GM12864 (cell line): ENCODE data around the gene MRPS31.

Source experiments
- DNase-seq: peaks from one replicate; pipeline ENCODE4 v3.0.0-alpha.2; 2011; ENCODE audit warnings: low read depth
- H3K4me3 ChIP-seq: 2 replicates; pipeline ENCODE4 v1.5.1; 2011; ENCODE audit warnings: mild to moderate bottlenecking, low read depth, low read length, control low read depth
- TF ChIP-seq, protein P1 (sequence below): IDR thresholded peaks from 2 replicates; pipeline ENCODE4 v1.5.1; 2011; ENCODE audit warnings: low read depth, mild to moderate bottlenecking, moderate library complexity, low read length, control low read depth, inconsistent platforms; ENCODE audit errors: missing control alignments

MRPS31 gene

DNA sequence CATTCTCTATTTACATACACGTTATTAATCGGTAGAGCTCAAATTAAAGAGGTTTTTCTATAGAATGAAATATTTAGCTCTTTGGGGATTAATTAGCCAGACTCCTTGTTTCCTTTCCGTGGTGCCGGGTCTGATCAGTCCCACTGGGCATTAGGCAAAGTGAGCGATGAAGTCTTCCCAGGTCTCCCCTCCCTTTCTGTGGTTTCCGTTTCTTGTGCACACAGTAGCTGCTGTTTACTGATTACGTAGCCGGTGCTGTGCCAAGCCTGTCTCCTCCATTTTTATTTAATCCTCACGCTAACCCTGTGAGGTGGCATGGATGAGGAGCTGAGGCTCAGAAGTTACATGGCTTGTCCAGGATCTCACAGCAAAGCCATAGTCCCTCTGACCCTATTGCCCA lies 27.4 kb upstream of the MRPS31 start:
- TF ChIP-seq, protein P1, sequence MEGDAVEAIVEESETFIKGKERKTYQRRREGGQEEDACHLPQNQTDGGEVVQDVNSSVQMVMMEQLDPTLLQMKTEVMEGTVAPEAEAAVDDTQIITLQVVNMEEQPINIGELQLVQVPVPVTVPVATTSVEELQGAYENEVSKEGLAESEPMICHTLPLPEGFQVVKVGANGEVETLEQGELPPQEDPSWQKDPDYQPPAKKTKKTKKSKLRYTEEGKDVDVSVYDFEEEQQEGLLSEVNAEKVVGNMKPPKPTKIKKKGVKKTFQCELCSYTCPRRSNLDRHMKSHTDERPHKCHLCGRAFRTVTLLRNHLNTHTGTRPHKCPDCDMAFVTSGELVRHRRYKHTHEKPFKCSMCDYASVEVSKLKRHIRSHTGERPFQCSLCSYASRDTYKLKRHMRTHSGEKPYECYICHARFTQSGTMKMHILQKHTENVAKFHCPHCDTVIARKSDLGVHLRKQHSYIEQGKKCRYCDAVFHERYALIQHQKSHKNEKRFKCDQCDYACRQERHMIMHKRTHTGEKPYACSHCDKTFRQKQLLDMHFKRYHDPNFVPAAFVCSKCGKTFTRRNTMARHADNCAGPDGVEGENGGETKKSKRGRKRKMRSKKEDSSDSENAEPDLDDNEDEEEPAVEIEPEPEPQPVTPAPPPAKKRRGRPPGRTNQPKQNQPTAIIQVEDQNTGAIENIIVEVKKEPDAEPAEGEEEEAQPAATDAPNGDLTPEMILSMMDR: no peak
- DNase-seq: no peak
- H3K4me3 ChIP-seq: no peak overlapping the region

GRCh38 chr13:40796649-40797048 lies 25.7 kb upstream of the MRPS31 start:
- H3K4me3 ChIP-seq: no peak overlapping the region
- no peak for DNase-seq
- TF ChIP-seq, protein P1: no peak

- TF ChIP-seq, protein P1: no peak
- DNase-seq: no peak
- no peak overlapping the region for H3K4me3 ChIP-seq
These were observed 23.7 kb upstream of the MRPS31 start for GRCh38 chr13:40794414-40795368.

- H3K4me3 ChIP-seq: no peak overlapping the region
- TF ChIP-seq, protein P1: no peak
- no peak for DNase-seq
These were observed 22.3 kb upstream of the MRPS31 start for GRCh38 chr13:40793339-40793738.

DNA sequence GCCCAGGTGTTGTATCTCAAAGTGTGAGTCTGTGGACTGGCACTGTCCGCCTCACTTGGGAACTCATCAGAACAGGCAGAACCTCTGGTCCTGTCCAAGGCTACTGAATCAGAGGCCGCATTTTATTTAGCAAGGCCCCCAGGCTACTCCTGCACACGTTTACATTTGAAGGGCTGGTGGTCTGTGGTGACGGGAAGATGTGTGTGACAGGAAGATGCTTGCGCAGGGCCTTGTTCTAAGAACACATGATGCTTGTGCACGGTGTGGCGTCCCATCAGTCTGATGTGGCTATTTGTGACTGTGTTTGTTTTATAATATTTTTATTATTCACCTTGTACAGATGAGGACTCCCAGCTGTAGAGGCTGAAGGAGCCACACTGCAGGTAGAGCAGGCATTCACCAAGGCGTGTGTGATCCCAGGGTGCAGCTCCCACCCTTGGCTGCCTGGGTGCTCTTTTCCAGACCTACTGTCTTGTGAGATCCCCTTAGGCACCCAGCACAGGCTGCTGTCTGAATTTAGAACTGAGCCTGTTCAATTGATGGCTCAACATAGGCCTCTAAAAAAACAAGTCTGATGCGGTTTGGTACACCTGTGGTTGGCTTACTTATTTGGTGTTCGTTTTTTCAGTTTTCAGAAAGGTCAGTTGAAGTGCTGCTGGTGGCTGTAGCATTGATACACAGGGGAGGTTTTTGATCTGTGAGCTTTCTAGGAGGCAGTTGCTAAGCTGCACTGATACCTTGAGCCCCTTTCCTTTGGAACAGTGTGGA lies 21.5 kb upstream of the MRPS31 start:
- no peak overlapping the region for H3K4me3 ChIP-seq
- TF ChIP-seq, protein P1: no peak
- no peak for DNase-seq

- no peak for DNase-seq
- TF ChIP-seq, protein P1: no peak
- H3K4me3 ChIP-seq: peak overlapping the region; percentile 81
These were observed 19.2 kb upstream of the MRPS31 start for GRCh38 chr13:40790154-40790616.
